Central memory CD4-positive, alpha-beta T cell (primary cell): Measurements from ENCODE around the gene SLC22A16.
"Not testable (repeated sequence)": the region's sequence is repeated elsewhere in the genome, so short reads cannot be mapped to it uniquely, and the experiment has no call there.

Experiments used
- DNase-seq: peaks from one replicate; pipeline ENCODE4 v3.0.0; 2022

SLC22A16 gene

GRCh38 chr6:110488606-110489190, 12.3 kb upstream of the SLC22A16 start:
- DNase-seq = no peak

- DNase-seq = not testable (repeated sequence)
Observed at GRCh38 chr6:110487968-110488381, 11.6 kb upstream of the SLC22A16 start.

GRCh38 chr6:110486756-110487155, 10.3 kb upstream of the SLC22A16 start:
- DNase-seq = no peak

GRCh38 chr6:110485491-110485890, 9.1 kb upstream of the SLC22A16 start:
- no peak for DNase-seq

GRCh38 chr6:110484321-110484720, 7.9 kb upstream of the SLC22A16 start:
- no peak for DNase-seq

GRCh38 chr6:110482774-110483400, 6.5 kb upstream of the SLC22A16 start:
- DNase-seq = no peak

GRCh38 chr6:110481081-110481480, 4.7 kb upstream of the SLC22A16 start:
- DNase-seq = no peak

GRCh38 chr6:110475066-110475653, 1.3 kb downstream of the SLC22A16 start:
- no peak for DNase-seq

- no peak for DNase-seq
Observed at GRCh38 chr6:110474500-110474899, 1.9 kb downstream of the SLC22A16 start.

GRCh38 chr6:110472739-110473138, 3.7 kb downstream of the SLC22A16 start:
- DNase-seq = no peak

- DNase-seq = no peak
Observed at GRCh38 chr6:110471726-110472365, 4.6 kb downstream of the SLC22A16 start.

- DNase-seq = no peak
Observed at GRCh38 chr6:110468731-110469130, 7.7 kb downstream of the SLC22A16 start.

GRCh38 chr6:110467566-110468140, 8.8 kb downstream of the SLC22A16 start:
- no peak for DNase-seq

- no peak for DNase-seq
Observed at GRCh38 chr6:110462884-110463481, 13.4 kb downstream of the SLC22A16 start.

GRCh38 chr6:110461376-110461775, 15.0 kb downstream of the SLC22A16 start:
- DNase-seq = no peak

GRCh38 chr6:110459137-110459536, 17.3 kb downstream of the SLC22A16 start:
- no peak for DNase-seq

- DNase-seq = no peak
Observed at GRCh38 chr6:110458476-110458875, 17.9 kb downstream of the SLC22A16 start.

- not testable (repeated sequence) for DNase-seq
Observed at GRCh38 chr6:110457567-110458175, 18.7 kb downstream of the SLC22A16 start.

- no peak for DNase-seq
Observed at GRCh38 chr6:110456694-110457093, 19.7 kb downstream of the SLC22A16 start.

GRCh38 chr6:110449541-110449895, 26.9 kb downstream of the SLC22A16 start:
- DNase-seq = no peak

- no peak for DNase-seq
Observed at GRCh38 chr6:110448846-110449540, 27.4 kb downstream of the SLC22A16 start.

- no peak for DNase-seq
Observed at GRCh38 chr6:110447761-110448160, 28.7 kb downstream of the SLC22A16 start.
